Measurements from ENCODE around the gene WASF2. TPM values are rescaled to one million over a fixed set of nuclear protein-coding genes. Genes with fewer than 3 reads are reported as not detected.

The WASF2 gene
- total and polyA plus RNA-seq, 12 donors, result 17.4 to 159 (median 60.9) TPM

GRCh38 chr1:27372808-27373690 is 116.9 kb downstream of the WASF2 start:
- Histone ChIP-seq H3K4me1 (replicated peaks in 1 of 2) (peaks cover 0 to 5% of the 10 kb centered on the region in 2 donors), H3K27ac (peak overlapping the region in 1 of 5 donors; percentile 10), H3K4me3 (no peak overlapping the region), H3K27me3 (no peaks in the 10 kb centered on the region), H3K36me3 (replicated peaks in 1 of 2) (no peaks in the 10 kb centered on the region), H3K9me3 (replicated peaks in 1 of 3) (no peaks in the 10 kb centered on the region)
- DNase-seq, result no peak
- TF ChIP-seq CTCF (IDR thresholded peaks at IDR 0.05) (peak in 1 of 6 experiments; percentile 13), POLR2A (IDR thresholded peaks at IDR 0.05) (no peak)
- intact Hi-C loops (cut with DNase I), result no loop called here
- 90 to 94% (median 91%) methylated on average over 5 to 11 of the region's 11 CpGs for WGBS, 4 donors

DNA sequence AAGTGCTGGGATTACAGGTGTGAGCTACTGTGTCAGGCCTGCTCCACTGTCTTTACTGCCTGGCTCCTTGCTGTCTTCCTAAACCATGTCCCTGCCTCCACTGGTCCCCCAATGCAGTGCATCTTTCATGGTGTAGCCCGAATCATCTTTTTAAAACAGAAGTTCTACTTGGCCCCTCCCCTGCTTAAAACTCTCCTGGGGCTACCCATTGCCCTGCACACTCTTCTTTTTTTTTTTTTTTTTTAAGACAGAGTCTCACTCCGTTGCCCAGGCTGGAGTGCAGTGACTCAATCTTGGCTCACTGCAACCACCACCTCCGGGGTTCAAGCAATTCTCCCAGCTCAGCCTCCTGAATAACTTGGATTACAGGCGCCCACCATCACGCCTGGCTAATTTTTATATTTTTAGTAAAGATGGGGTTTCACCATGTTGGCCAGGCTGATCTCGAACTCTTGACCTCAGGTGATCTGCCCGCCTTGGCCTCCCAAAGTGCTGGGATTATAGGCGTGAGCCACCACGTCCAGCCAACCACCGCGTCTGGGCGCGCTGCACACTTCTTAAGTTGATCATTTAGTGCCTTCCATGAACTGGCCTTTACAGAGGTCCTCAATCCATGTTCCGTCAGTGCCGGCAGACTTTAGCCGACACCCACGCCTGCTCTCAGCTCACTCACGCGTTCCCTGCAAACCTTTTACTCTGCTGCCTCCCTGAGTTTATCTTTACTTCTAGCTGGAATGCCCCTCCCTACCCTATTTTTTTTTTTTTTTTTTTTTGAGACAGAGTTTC is 117.8 kb downstream of the WASF2 start:
- H3K9me3 ChIP-seq (replicated peaks in 1 of 3), result no peaks in the 10 kb centered on the region
- WGBS, 4 donors, result 88 to 92% (median 89%) methylated on average over 19 of the region's 19 CpGs
- no peaks in the 10 kb centered on the region for H3K27me3 ChIP-seq
- H3K4me1 ChIP-seq (replicated peaks in 1 of 2), result peaks cover 2 to 9% of the 10 kb centered on the region in 2 donors
- no peaks in the 10 kb centered on the region for H3K36me3 ChIP-seq (replicated peaks in 1 of 2)
- no peak for DNase-seq
- intact Hi-C loops (cut with DNase I), result no loop called here
- no peak overlapping the region for H3K4me3 ChIP-seq
- H3K27ac ChIP-seq, result no peak overlapping the region
- TF ChIP-seq POLR2A (IDR thresholded peaks at IDR 0.05) (no peak), CTCF (IDR thresholded peaks at IDR 0.05) (no peak)

DNA sequence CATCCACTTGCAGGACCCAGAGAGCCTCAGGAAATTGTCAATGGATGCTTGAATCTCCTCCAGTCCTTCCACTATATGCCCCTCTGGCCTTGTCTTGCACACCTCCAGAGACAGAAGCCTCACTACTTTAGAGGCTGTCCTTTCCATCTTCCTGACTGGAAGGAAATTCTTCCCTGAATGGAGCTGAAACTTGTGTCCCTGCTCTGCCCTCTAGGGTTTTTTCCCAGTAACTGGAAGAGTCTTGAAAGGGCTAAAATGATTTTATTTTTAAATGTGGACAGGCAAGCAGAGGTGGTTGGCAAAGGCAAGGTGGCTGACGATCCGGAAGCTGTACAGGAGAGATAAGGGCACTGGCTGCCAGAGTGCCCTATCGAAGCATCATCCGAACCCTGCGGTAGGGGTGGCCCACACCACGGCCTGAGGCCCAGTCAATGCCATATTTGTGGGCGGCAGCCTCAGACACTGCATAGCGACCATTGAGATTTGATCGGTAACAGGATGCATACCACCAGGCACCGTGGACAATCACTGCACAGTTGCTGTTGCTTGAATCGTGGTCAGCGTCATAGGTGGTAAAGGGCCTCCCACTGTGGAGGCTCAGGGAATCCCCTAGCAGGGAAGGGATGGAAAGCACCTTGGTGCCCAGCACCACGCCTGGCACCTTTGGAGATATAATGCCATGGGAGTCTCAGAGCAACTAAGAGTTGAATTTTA is 120.9 kb downstream of the WASF2 start:
- DNase-seq, result no peak
- TF ChIP-seq POLR2A (IDR thresholded peaks at IDR 0.05), result no peak
- TF ChIP-seq CTCF (IDR thresholded peaks at IDR 0.05), result peak in 2 of 6 experiments; percentile 13 to 16
- no peaks in the 10 kb centered on the region for H3K9me3 ChIP-seq (replicated peaks in 1 of 3)
- H3K4me1 ChIP-seq (replicated peaks in 1 of 2), result peaks cover 6 to 23% of the 10 kb centered on the region in 2 donors
- peak overlapping the region in 2 of 5 donors; percentile 4 to 47 for H3K27ac ChIP-seq
- peaks cover 0 to 6% of the 10 kb centered on the region in 2 donors for H3K36me3 ChIP-seq (replicated peaks in 1 of 2)
- 60 to 77% (median 68%) methylated on average over 11 to 13 of the region's 13 CpGs; no CpG with 5 or more reads in 1 of the 4 donors for WGBS, 4 donors
- H3K4me3 ChIP-seq, result no peak overlapping the region
- intact Hi-C loops (cut with DNase I), result no loop called here
- H3K27me3 ChIP-seq, result no peaks in the 10 kb centered on the region
